ENCODE measurements around the gene SLC6A6.

- TF ChIP-seq, protein P1, sequence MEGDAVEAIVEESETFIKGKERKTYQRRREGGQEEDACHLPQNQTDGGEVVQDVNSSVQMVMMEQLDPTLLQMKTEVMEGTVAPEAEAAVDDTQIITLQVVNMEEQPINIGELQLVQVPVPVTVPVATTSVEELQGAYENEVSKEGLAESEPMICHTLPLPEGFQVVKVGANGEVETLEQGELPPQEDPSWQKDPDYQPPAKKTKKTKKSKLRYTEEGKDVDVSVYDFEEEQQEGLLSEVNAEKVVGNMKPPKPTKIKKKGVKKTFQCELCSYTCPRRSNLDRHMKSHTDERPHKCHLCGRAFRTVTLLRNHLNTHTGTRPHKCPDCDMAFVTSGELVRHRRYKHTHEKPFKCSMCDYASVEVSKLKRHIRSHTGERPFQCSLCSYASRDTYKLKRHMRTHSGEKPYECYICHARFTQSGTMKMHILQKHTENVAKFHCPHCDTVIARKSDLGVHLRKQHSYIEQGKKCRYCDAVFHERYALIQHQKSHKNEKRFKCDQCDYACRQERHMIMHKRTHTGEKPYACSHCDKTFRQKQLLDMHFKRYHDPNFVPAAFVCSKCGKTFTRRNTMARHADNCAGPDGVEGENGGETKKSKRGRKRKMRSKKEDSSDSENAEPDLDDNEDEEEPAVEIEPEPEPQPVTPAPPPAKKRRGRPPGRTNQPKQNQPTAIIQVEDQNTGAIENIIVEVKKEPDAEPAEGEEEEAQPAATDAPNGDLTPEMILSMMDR (IDR thresholded peaks at IDR 0.05): no peak
- TF ChIP-seq EZH2 (IDR thresholded peaks at IDR 0.05): no peak
- TF ChIP-seq EZH2phosphoT487 (IDR thresholded peaks at IDR 0.05): no peak
These were observed 28.5 kb upstream of the SLC6A6 start for GRCh38 chr3:14373753-14374376.

Data from neural progenitor cell (in vitro differentiated cells).